ENCODE results near the gene OCRL.

The OCRL gene

DNA sequence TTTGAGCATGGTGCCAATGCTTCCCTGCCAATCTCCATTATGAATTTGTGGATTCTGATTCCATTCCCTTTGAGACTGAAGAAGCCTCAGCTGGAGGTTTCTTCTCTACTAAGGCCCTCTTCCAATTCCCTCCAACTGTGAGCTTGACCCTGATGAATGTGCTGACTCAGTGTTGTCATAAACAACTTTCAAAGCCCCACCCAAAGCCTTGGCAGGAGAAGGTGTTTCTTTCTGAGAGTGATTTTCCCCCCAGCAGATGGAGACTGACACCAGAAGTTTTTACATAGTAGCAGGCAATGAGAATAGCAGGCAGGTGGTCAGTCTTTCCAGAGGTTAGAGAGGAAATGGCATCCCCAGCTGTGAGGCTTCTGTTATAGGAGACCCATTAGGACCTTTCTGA, 53.1 kb downstream of the OCRL start:
- DNase-seq, result no peak

DNA sequence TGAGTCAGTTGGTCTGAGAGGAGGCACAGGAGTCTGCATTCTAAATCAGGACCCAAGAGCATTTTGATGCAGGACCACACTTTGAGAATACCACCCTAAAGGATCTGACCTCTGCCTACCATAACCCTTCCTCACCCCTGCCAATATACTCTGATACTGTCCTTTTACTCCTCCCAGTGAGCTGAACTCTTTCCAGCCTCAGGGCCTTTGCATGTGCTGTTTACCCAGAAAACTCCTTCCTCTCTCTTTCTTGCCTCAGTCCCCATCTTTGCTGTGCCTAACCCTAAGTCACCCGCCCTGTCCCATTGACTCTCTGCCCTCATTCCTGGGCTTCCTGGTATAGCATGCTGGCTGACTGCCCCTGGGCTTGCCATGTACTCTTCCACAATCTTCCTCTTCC, 54.7 kb downstream of the OCRL start:
- no peak for DNase-seq

DNA sequence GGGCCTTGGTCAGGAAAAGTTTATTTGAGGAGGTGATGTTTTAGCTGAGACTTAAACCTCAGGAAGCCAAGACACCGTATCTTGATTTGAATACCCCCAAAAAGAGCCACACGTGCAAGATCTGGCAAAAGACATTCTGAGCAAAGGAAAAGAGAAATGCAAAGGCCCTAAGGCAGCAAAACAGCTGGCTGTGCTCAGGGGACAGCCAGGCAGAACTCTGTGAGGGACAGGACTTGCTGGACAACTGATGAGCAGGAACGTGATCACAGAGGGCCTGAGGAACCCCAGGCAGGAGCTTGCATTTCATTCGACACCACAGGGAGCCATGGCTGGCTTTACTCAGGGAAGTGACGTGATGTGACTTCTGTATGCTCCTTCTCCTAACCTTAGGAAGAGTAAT, 56.0 kb downstream of the OCRL start:
- DNase-seq, result no peak

DNA sequence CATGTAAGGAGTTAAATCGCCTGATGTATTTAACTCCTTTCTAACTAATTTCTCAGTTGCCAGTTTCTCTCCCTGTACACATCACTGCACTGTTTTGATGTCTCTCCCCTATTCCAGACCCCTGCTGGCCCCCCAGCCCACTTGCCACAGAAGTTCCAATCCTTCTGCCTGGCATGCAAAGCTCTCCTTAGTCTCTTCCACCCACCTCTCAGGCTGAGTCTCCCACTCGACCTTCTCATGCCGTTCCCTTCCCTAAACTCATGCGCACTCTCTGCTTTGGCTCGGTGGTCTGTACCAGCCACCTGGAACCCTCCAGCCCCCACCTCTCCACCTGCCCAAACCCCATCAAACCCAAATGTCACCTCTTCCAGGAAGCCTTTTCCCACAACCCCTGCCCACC, 57.8 kb downstream of the OCRL start:
- DNase-seq, result no peak

DNA sequence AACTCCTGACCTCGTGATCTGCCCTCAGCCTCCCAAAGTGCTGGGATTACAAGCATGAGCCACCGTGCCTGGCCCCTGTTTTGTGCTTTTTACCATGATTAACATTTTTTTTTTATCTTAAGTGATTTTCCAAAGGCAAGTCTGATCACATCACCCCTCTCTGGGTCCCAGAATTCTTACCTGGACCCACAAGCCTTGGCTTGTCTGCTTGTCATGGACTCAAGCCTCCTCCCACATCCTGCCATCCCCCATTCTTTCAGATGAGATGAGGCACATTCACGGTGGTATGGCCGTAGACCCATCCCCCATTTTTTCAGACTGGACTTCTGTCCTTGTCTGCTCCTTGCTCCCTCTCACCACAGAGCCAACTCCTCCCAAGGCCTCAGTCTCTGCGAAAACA, 59.4 kb downstream of the OCRL start:
- no peak for DNase-seq

DNA sequence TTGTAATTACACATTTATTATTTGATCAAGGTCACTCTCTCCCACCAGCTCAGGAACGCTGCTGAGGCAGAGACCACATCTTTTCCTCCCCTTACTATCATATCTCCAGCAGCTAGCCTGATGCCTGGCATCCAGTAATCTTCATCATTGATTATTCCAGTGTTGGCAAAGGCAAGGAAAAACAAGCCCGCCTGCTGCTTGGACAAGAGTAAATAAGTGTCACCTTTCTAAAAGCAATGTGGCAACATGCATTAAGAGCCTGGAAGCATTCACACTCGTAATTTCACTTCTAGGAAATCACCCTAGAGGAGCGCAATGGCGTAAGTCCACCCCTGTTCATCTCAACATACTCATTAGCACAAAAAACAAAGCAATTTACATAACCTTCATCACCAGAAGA, 59.9 kb downstream of the OCRL start:
- DNase-seq, result no peak

DNA sequence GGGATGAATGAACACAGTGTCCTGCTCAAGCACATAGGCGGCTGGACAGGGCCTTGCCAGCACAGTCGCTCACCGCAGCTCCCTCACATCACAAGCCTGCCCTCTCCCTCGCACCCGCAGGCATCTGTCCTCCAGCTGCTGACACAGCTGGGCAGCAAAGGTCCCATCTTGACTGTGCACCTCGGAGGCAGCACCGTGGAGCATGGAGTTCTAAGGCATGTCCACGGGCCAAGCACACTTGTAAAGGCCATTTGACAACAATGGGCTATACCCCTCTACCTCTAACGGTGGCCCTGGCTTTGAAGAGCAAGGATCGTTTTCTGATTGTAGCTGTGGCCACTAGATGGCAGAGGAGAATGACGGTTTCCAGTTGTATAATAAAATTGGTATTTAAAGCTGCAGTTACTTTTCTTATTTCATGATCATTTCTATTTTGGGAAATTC, 60.9 kb downstream of the OCRL start:
- no peak for DNase-seq

DNA sequence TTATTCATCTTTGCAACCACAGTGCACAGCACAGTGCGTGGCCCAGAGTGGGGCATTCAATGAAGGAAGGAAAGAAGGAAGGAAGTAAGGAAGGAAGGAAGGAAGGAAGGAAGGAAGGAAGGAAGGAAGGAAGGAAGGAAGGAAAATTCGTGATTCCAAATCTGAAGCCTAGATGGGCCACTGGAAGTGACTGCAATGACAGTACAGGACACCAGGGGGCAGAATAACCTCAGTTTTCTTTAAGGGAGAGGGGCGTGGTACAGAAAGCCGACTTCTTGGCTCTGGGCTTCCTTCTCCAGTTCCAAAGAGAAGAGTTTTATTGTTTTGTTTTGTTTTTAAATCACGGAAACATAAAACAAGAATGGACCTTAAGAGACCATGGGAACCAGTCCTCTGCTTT, 66.9 kb downstream of the OCRL start:
- no peak for DNase-seq

DNA sequence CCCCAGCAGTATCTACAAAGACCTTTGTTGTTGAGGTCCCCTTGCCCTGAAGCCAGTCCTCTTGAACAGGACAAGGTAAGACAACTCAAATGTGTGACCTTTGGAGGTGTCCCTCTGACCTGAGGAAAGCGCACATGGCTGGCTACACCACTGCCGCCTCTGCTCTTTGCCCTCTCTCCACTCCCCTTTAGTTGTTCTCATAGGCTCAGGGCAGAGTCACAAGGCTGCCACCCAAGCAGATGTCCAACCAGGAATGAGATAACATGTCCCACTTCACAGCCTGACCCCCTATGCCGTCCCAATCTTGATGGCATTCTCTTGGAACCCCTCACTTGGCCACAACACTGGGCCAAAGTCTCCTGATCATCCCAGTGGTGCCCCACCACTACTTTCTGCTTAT, 68.4 kb downstream of the OCRL start:
- no peak for DNase-seq

DNA sequence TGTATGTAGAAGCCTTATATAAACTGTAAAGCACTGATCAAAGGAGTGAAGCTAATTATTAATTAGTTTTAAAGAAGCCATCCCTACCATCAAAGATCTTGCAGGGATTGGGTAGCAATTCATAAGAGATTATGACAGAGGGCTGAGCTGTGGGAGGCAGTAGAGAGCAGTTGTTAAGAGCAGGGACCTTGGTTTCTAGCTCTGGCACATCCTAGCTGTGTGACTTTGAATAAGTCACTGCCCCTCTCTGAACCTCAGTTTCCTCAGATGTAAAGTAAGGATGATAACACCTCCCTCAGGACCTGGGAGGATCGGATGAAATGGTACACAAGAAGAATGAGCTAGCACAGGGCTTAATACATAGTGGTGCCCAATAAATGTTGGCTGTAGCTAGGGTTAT, 69.3 kb downstream of the OCRL start:
- no peak for DNase-seq

DNA sequence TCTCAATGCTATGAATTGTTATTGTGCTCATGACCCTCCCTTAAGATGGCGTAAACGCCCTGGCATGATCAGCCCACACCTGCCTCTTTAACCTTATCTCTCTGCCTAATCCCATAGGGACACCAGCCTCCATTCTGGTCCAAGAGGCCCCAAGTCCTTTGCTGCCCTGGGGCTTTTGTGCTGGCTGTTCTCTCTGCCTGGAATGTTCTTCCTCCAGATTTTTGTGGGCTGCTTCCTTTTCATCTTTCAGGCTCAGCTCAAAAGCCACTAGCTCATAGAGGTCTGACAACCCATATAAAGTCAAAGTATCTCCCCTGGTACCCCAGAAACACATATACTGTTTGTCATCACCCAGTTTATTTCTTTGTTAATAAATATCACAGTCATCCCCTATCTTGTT, 72.3 kb downstream of the OCRL start:
- DNase-seq, result no peak

DNA sequence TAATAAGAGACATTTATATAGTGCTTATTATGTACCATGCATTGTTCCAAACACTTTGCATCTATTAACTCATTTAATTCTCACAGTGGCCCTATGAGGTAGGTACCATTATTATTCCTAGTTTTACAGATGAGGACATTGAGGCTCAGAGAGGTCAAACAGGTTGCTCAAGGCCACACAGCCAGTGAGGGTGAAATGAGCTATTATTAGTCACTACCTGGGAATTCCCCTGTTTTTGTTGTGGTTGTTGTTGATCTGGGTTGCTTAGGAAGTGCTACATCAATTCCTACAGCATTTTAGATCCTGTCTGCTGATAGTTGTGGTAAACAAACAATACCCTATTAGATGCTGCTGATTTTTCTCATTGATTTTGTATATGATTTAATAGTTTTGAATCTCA, 73.5 kb downstream of the OCRL start:
- no peak for DNase-seq

DNA sequence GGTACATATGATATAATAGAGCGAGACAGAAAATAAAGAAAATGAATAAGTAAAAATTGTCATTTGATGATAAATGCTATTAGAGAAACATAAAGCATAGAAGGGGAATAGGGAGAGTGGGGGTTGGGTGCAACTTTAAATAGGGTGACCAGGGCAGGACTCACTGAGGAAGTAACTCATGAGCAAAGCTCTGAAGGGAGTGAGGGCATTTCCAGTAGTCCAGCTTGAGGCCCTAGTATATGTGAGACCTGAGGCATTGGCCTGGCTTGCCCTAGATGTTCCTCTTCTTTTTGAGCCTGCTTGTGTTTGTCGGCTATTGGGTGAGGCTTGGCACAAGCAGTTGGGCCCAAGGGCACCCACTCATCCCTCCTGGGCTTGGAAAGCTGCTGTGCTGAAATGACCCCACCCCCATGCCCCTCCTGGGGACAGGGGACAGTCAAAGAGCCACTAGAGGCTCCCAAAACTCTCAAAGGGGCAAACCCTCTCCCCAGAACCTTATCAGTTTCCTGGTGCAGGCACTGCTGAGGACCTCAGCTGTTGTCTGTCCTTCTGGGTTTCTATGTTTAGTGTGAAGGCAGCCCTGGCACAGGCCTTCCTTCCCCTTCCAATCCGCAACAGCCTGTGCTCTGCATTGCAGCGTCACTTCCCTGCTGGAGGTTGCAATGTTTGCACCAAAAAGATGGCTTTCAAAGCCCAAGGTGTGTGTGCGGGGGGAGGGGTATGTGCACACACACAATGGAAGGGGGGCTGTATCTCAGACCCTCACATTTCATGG, 74.6 kb downstream of the OCRL start:
- DNase-seq, result no peak

DNA sequence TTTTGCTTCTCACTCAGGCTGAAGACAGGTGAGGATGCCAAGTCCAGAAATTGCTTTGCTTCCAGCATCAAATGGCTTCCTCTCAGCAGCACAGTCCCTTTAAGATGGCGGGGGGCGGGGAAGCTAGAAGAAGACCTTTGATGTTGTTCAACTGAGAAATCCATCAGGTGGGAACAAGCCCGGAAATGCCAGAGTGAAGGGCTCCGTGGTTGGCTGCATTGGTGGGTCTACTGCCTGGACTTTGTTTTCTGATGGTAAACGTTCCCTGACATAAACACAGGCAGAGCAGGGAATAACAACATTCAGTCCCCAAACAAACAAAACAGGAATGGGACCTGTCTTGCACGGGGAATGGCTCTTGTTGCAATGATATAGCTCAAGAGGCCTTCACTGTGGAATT, 77.4 kb downstream of the OCRL start:
- DNase-seq, result no peak

DNA sequence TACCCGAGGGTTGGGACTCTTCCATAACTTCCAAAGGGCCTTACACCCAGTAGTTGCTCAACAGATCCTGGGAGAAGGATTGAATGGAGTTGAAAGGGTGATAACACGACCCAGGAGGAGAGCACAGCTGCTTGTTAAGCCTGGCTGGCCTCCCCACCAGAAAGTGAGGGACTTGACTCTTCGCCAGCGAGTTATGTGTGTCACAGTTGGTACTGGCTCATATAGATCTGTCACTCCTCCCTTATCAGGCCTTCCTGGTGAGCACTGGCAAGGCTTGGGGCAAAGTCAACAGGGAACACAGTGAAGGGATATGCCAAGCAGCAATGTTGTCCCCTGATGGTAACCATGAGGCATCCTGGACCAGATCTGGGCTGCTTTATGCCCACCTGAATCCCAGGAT, 78.9 kb downstream of the OCRL start:
- no peak for DNase-seq

DNA sequence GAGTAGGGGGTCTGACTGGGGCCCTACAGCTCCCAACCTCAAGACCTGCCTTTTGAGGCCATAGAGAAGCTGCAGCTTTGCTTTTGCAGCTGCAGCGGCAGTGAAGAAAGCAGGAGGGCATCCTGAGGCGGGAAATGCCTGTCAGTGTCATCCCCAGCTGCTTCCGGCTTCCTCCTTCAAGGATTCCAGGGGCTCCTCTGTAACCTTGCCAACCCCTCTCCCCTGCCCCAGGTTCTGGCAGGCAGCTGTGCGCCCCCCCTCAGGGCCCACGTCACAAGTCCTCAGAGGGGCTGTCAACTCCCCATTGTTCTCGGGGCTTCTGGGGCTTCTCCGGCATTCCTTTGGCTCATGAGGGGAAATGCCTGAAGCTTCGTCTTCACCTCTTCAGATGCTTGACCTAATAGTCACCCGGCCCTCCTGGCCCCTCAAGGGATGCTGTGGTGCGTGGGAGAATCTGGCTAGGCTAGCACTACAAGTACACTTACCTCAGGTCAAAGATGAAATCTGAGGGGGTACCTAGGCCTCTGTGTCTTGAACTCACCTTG, 82.8 kb downstream of the OCRL start:
- no peak for DNase-seq

DNA sequence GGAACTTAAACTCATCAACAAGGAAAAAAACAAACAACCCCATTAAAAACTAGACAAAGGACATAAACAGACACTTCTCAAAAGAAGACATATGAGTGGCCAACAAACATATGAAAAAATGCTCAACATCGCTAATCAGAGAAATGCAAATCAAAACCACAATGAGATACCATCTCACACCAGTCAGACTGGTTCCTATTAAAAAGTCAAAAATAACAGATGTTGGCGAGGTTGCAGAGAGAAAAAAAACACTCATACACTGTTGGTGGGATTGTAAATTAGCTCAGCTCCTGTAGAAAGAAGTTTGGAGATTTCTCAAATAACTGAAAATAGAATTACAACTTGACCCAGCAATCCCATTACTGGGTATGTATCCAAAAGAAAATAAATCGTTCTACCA, 86.0 kb downstream of the OCRL start:
- DNase-seq, result no peak

DNA sequence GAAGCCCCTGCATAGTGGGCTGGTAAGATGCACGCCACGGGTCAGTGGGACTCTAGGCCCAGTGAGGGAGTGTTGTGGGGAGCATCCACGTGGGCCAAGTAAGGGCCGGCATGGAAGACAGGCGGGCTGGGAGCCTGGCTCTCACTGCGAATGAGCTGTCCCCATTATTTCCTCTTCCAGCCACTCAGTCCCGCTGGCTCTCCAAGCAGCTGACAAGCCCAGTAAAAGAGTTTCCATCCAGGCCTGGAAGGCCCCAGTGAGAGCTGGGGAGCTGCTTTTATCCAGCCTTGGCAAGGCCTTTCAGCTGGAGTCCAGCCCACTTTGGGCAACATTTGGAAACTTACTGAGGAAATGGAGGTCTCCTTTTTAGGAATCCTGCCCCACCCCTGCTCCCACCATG, 89.8 kb downstream of the OCRL start:
- DNase-seq, result no peak

DNA sequence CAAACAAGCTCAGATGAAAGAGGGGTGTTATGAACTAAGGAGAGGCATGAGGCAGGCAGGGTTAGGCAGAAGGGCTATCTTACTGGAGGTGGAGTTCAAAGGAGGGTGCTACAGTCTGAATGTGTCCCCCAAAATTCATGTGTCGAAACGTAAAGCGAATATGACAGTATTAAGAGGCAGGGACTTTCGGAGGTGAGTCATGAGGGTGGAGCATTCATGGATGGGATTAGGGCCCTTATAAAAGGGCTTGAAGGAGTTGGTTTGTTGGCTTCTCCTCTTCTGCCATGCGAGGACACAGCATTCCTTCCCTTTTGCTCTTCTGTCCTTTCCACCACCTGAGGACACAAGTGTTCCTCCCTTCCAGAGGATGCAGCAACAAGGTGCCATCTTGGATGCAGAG, 91.8 kb downstream of the OCRL start:
- no peak for DNase-seq

DNA sequence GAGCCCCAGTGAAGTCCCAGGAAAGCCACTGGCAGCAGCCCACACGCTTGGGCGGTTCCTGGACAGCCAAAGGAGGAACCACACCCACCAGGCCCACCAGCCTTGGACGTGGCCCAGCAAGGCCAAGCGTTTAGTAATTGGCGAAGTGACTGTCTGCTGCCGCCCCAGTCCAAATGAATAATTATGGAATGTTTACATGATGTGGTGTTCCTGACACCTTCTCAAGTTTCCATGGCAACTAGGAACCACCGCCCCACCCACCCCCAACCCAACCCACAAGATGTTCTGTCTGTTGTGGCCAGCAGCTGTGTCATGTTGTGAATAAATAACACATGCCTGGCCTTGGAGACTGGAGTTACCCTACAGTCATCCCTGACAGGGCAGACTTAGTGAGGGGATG, 92.4 kb downstream of the OCRL start:
- no peak for DNase-seq

DNA sequence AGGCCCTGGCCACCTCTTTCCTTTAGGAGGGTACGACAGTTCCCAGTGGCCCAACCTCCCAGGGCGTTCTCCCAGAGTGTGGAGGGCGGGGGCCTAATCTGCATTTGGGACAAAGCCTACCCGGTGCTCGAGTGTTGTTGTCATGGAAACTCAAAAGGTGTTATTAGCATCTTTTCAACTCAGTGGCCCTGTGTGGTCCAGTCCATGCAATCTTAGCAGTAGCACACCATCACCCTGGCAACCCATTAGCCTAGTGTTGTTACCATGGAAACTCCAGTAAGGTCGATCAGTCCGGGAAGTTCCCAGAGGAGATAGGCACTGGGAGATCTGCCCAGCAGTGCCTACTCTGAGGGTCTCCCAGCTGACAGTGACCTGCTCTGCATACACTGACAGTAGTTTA, 94.5 kb downstream of the OCRL start:
- DNase-seq, result no peak

DNA sequence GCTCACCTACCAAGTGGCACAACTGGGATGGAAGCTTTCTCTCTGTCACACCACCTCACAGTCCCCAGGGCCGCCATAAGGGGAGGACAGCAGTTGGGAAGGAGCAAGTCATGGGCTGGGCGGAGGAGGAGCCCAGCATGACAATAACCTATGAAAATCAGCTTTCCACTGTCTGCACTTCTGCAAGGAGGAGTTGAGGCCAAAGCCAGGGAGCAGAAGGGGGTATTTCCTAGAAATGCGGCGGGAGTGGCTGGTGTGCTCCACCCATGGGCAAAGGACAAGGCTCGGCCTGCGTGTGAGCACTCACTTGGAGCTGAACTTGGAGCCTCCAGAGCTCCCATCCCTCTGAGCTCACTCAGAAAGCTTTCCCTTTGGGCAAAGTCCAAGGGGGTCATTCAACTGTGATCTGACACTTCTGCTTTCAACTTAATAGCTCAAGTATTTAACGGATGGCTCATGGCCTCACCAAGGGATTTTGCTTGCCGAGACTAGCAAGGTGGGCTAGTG, 96.2 kb downstream of the OCRL start:
- no peak for DNase-seq

DNA sequence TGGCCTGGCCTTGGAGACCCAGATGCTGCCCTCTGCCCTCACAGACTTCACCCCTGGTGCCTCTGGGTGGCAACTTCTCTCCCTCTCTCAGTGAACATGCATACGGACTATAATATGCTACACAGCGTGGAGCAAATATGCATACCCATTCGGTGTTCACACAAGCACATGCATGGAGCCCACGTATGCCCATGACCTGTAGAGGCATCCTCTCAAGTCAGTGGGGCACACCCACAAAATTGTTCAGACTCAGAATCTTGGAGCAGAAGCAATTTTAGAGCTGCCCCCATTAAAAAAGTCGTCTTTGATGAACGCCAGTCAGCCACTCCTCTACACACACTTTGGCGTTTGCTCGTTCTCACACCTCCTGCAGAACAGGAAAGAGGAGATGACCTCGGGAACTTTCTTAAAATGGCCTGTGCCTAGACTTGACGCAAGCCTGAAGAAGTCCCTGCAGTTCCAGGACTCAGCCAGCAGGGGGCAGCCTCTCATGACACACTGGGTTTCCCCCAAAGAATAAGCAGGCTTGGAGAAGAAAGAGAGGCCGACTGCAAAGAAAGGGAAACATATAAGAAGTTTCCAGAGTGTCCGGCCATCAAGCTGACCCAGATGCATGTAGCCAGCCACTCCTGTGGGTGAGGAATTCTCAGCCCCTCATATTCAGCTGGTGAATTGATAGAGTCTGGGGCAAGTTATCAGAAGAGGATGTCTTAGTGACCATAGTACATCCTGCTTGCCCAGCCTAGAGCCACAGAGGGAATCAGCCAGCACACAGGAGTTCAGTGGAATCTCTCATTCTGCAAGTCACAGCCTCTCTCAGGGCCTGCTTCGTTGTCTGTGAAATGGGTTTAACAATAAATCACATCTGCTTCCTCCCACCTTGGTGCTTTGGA, 97.4 kb downstream of the OCRL start:
- DNase-seq, result peak; percentile 18

DNA sequence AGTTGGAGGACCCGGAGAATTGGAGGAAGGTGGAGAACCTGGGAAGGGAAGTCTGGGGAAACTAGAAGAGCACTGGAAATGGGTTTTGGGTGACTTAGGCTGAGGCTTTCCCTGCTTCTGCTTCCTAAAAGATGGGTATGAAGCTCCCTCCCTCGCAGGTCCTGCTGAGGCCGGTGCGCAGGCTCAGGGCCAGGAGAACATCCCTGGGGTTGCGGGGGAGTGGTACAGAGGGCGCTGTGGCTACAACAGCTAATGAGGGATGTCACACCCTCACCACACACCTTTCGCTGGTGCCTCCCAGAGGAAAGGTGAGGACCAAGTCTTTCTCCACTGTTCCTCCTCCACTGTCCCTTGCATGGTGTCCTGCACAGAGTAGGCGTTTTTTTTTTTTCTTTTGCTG, 98.9 kb downstream of the OCRL start:
- DNase-seq, result no peak
